Sigmoid colon (tissue), 4 donors: ENCODE data around the gene TLNRD1.

Experiments
- CTCF ChIP-seq, 4 experiments: fragments of 450-650 bp in 3 of 4; fragments of 200-600 bp in 1 of 4; IDR thresholded peaks; one replicate each; pipeline ENCODE4 v1.5.1; 2016 to 2019; ENCODE audit warnings: antibody characterized with exemption in 4 of 4, mild to moderate bottlenecking in 3 of 4, moderate library complexity in 2 of 4
- POLR2A ChIP-seq, 2 donors: fragments of 450-650 bp; IDR thresholded peaks; one replicate each; pipeline ENCODE4 v1.6.1; 2016; ENCODE audit warnings: antibody characterized with exemption in 2 of 2, mild to moderate bottlenecking in 2 of 2, moderate library complexity in 2 of 2
- POLR2AphosphoS5 ChIP-seq, 4 donors: sonication (generic); formaldehyde crosslinking; IDR thresholded peaks; one replicate each; pipeline ENCODE4 v1.6.1; 2017; ENCODE audit warnings: antibody characterized with exemption in 4 of 4

GRCh38 chr15:81012588-81012987 lies 11.9 kb downstream of the TLNRD1 start:
- no peak for TF ChIP-seq CTCF (IDR thresholded peaks at IDR 0.05)
- no peak for TF ChIP-seq POLR2A (IDR thresholded peaks at IDR 0.05)
- TF ChIP-seq POLR2AphosphoS5 (IDR thresholded peaks at IDR 0.05): no peak
